Cardiac fibroblast (primary cell): ENCODE results near the gene APOBEC3H.

Experiments used
- DNase-seq, 2 donors: peaks; one replicate each; pipeline versions ENCODE4 v3.0.0 to v3.0.0-alpha.2; 2010; ENCODE audit warnings: low read depth in 2 of 2
- H3K4me3 ChIP-seq, 2 donors: replicated peaks in 1 of 2; 1 replicate in 1 of 2; 2 replicates in 1 of 2; pipeline ENCODE4 v1.5.1; 2011; ENCODE audit warnings: low read depth in 2 of 2, low read length in 2 of 2, mild to moderate bottlenecking in 2 of 2, moderate library complexity in 1 of 2
- CTCF ChIP-seq: IDR thresholded peaks from one replicate; pipeline ENCODE4 v1.5.1; 2011; ENCODE audit warnings: low read depth, mild to moderate bottlenecking, low read length, inconsistent platforms

The APOBEC3H gene

DNA sequence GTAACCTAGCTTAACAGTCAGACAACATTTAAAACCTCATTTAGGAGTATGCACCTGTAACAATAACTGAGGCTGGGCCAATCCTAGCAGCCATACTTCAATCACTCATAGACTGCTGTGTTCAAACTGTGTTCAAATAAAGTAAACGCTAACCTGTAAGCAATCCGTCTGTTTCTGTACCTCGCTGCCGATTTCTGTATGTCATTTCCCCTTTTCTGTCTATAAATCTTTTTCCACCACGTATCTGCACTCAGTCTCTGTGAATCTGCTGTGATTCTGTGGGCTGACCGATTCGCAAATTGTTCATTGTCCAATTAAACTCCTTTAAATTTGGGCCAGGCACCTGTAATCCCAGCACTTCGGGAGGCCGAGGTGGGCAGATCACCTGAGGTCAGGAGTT, 12.3 kb downstream of the APOBEC3H start:
- TF ChIP-seq CTCF = no peak
- no peak overlapping the region for H3K4me3 ChIP-seq
- DNase-seq = no peak

DNA sequence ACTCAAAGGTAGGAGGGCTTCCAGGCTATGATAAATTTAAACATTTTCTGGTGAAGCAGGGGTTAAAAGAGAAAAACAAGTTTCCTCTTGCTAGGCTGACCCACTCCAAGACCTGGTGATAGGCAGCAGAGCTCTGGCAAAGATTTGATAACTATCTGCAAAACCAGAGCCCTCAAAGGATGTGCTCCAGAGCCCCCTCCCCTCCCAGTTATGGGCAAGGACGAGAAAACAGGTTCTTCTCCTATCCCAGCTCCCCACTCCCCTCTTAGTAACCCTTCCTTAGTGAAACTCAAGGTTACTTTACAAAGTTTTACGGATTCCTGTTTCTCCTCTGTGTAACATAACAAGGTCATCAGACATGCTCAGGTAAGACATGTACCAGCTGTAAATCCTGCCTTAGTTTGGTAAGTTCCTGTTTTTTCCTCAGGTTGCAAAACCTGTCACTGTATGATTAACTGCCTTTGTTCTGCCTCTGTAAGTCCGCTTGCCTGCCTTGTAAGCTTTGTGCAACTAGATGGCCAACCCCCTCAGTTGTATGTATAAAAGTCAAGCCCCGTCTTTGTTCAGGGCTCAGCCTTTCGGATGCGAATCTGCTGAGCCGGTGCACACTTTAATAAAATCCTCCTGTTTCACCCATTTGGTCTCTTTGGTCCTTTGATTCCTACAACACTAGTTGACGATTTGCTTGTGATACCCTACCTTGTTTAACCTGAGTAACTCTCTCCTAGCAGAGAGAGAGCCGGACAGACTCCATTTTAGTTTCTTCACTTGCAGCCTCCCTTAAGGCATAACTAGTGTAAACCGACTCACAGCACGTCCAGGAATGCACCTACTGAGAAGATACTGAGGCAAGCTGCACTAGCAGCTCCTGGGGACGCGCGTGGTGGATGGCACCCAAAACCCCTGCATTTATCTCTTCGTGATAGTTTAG, 13.9 kb downstream of the APOBEC3H start:
- no peak overlapping the region for H3K4me3 ChIP-seq
- no peak for TF ChIP-seq CTCF
- DNase-seq = no peak

GRCh38 chr22:39114112-39114511, 17.1 kb downstream of the APOBEC3H start:
- no peak for DNase-seq
- H3K4me3 ChIP-seq = no peak overlapping the region
- no peak for TF ChIP-seq CTCF

GRCh38 chr22:39115570-39115969, 18.5 kb downstream of the APOBEC3H start:
- DNase-seq = no peak
- no peak overlapping the region for H3K4me3 ChIP-seq
- TF ChIP-seq CTCF = no peak

- no peak for DNase-seq
- TF ChIP-seq CTCF = no peak
- H3K4me3 ChIP-seq = no peak overlapping the region
These were observed 19.1 kb downstream of the APOBEC3H start for GRCh38 chr22:39115977-39116621.

- TF ChIP-seq CTCF = peak; percentile 52
- DNase-seq = peak; percentile 66 to 70
- no peak overlapping the region for H3K4me3 ChIP-seq
These were observed 20.6 kb downstream of the APOBEC3H start for GRCh38 chr22:39117585-39118191.
